ENCODE results near the gene OR4K2. TPM values are rescaled to one million over a fixed set of nuclear protein-coding genes. Genes with fewer than 3 reads are reported as not detected.
"Not testable (repeated sequence)": the region's sequence is repeated elsewhere in the genome, so short reads cannot be mapped to it uniquely, and the experiment has no call there.

The OR4K2 gene, protein sequence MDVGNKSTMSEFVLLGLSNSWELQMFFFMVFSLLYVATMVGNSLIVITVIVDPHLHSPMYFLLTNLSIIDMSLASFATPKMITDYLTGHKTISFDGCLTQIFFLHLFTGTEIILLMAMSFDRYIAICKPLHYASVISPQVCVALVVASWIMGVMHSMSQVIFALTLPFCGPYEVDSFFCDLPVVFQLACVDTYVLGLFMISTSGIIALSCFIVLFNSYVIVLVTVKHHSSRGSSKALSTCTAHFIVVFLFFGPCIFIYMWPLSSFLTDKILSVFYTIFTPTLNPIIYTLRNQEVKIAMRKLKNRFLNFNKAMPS
- total RNA-seq (ENCODE audit: unreplicated experiment) = not detected
- long read RNA-seq = 0 reads

DNA sequence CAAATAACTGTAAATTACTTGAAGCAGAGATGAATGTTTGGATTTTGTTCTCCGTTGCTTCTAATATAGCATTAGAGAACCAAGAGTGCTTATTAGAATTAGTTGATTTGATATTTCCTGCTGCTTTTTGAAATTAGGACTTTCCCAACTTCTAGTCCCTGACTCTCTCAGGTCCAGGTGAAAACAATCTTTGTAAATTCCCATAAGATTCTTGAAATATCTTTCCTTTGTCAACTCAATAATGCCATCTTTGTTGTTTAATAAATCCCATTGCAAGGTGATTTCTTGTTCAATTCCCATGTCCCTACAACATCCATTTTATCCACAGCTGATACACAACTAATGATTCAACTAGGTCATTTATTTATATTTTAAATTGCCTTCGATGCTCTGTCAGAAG, at the start of gene OR4K2:
OR4K2 (plus strand) TSS at position 301 of the 400 bp plus-strand sequence. CDS start 1,126 bp downstream, outside the sequence.
- no peaks in the 10 kb centered on the region for H3K4me1 Mint-ChIP-seq (ENCODE audit: low read depth, unreplicated experiment)
- no peaks in the 10 kb centered on the region for H3K27me3 Mint-ChIP-seq (ENCODE audit: unreplicated experiment)
- no peak within 1 kb of the TSS for H3K27ac Mint-ChIP-seq (ENCODE audit: unreplicated experiment)
- H3K4me3 Mint-ChIP-seq (ENCODE audit: unreplicated experiment) = no peak within 1 kb of the TSS
- H3K9me3 Mint-ChIP-seq (ENCODE audit: unreplicated experiment) = peaks cover 12% of the 10 kb centered on the region
- no peaks in the 10 kb centered on the region for H3K36me3 Mint-ChIP-seq (ENCODE audit: unreplicated experiment)
- TF ChIP-seq, protein P1, sequence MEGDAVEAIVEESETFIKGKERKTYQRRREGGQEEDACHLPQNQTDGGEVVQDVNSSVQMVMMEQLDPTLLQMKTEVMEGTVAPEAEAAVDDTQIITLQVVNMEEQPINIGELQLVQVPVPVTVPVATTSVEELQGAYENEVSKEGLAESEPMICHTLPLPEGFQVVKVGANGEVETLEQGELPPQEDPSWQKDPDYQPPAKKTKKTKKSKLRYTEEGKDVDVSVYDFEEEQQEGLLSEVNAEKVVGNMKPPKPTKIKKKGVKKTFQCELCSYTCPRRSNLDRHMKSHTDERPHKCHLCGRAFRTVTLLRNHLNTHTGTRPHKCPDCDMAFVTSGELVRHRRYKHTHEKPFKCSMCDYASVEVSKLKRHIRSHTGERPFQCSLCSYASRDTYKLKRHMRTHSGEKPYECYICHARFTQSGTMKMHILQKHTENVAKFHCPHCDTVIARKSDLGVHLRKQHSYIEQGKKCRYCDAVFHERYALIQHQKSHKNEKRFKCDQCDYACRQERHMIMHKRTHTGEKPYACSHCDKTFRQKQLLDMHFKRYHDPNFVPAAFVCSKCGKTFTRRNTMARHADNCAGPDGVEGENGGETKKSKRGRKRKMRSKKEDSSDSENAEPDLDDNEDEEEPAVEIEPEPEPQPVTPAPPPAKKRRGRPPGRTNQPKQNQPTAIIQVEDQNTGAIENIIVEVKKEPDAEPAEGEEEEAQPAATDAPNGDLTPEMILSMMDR (IDR thresholded peaks at IDR 0.05; ENCODE audit: partially characterized antibody, unreplicated experiment) = no peak
- DNase-seq = no peak

DNA sequence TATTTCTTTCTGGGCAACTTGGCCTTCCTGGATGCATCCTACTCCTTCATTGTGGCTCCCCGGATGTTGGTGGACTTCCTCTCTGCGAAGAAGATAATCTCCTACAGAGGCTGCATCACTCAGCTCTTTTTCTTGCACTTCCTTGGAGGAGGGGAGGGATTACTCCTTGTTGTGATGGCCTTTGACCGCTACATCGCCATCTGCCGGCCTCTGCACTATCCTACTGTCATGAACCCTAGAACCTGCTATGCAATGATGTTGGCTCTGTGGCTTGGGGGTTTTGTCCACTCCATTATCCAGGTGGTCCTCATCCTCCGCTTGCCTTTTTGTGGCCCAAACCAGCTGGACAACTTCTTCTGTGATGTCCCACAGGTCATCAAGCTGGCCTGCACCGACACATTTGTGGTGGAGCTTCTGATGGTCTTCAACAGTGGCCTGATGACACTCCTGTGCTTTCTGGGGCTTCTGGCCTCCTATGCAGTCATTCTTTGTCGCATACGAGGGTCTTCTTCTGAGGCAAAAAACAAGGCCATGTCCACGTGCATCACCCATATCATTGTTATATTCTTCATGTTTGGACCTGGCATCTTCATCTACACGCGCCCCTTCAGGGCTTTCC, 47.2 kb upstream of the OR4K2 start:
- H3K27me3 Mint-ChIP-seq (ENCODE audit: unreplicated experiment); H3K36me3 Mint-ChIP-seq (ENCODE audit: unreplicated experiment); H3K9me3 Mint-ChIP-seq (ENCODE audit: unreplicated experiment); DNase-seq; H3K4me3 Mint-ChIP-seq (ENCODE audit: unreplicated experiment); H3K27ac Mint-ChIP-seq (ENCODE audit: unreplicated experiment); H3K4me1 Mint-ChIP-seq (ENCODE audit: low read depth, unreplicated experiment): not testable (repeated sequence)

DNA sequence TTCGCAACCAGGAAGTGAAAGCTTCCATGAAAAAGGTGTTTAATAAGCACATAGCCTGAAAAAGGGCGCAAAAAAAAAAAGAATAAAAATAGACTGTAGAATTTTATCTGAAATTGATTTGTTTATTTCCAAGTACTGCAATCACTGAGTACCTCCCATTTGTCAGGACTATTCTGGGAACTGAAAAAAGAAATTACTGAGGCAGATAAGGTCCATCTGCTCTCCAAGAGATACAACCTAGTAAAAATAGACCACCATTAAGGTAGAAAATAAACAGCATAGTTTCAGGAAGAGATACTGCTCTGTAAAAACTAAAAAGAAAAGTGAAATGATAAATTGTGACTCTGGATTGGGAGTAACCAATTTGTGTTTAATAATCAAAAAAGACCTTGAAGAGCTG, 46.6 kb upstream of the OR4K2 start:
- Mint-ChIP-seq H3K27me3 (ENCODE audit: unreplicated experiment) (no peaks in the 10 kb centered on the region), H3K27ac (ENCODE audit: unreplicated experiment) (no peak overlapping the region), H3K4me3 (ENCODE audit: unreplicated experiment) (no peak overlapping the region), H3K4me1 (ENCODE audit: low read depth, unreplicated experiment) (no peaks in the 10 kb centered on the region), H3K9me3 (ENCODE audit: unreplicated experiment) (no peaks in the 10 kb centered on the region), H3K36me3 (ENCODE audit: unreplicated experiment) (peaks cover under 1% of the 10 kb centered on the region)
- no peak for DNase-seq
- TF ChIP-seq, protein P1 (IDR thresholded peaks at IDR 0.05; ENCODE audit: partially characterized antibody, unreplicated experiment) = no peak

DNA sequence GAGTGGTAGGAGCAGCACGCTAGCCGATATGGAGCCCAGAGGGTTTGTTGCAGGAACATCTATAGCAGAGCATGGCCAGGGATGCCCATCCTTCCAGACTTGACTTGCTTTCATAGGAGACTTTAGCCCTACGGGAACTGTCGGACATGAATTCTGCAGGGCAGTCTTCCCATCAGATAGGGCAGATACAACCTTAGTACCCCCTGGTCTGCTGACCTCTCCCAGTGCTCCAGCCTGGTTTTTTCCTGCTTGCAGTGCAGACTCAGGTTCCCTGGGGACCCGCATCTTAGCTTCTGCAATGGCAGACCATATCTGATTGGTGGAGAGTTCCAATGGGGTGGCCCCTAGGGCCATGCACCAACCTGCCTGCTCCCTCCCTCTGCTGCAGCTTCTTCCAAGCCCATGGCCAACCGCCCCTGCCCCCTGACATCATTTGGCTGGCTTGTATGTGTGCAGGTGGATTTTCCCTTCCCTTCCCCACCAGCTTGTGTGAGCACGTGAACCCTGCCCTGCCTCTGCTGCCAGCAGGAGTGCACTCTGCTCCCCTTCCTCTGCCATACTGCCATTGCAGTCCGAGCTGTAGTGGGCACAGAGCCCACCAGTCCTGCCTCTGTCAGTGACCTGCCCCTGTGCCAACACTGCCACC, 40.6 kb upstream of the OR4K2 start:
- H3K27ac Mint-ChIP-seq (ENCODE audit: unreplicated experiment); DNase-seq; H3K4me3 Mint-ChIP-seq (ENCODE audit: unreplicated experiment); H3K9me3 Mint-ChIP-seq (ENCODE audit: unreplicated experiment); H3K36me3 Mint-ChIP-seq (ENCODE audit: unreplicated experiment); H3K27me3 Mint-ChIP-seq (ENCODE audit: unreplicated experiment); H3K4me1 Mint-ChIP-seq (ENCODE audit: low read depth, unreplicated experiment): not testable (repeated sequence)

DNA sequence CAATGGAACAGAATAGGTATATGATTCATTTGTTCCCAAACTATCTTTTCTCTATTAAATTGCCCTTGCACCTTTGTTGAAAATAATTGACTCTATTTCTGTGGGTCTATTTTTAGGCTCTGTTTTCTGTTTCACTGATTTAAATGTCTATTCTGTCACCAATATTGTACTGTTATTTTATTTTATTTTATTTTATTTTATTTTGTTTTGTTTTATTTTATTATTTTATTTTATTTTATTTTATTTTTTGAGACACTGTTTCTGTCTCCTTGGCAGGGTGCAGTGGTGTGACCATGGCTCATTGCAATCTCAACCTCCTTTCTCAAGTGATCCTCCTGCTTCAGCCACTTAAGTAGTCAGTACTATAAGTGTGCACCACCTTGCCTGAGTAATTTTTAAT, 36.5 kb upstream of the OR4K2 start:
- no peak for DNase-seq
- Mint-ChIP-seq H3K4me3 (ENCODE audit: unreplicated experiment) (no peak overlapping the region), H3K4me1 (ENCODE audit: low read depth, unreplicated experiment) (no peaks in the 10 kb centered on the region), H3K36me3 (ENCODE audit: unreplicated experiment) (peaks cover 2% of the 10 kb centered on the region), H3K27me3 (ENCODE audit: unreplicated experiment) (peaks cover 3% of the 10 kb centered on the region), H3K27ac (ENCODE audit: unreplicated experiment) (no peak overlapping the region), H3K9me3 (ENCODE audit: unreplicated experiment) (peaks cover 2% of the 10 kb centered on the region)
- TF ChIP-seq, protein P1 (IDR thresholded peaks at IDR 0.05; ENCODE audit: partially characterized antibody, unreplicated experiment) = no peak

DNA sequence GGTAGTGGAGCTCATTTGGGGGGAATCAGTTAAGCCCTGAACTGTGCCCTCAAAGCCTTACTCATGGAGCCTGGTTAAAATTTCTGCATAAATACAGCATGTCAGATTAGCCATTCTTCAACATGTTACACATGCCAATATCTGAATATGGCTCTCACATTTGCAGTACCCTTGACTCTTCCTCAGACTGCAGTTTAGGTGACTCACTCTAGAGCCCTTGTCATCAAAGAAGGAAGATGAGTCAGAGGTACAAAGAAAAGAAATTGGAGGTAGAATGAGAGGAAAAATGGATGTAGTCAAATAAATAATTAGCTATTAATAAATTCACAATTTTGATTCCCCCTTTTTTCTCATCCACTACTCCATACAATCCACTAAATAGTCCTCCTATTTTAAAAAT, 23.6 kb upstream of the OR4K2 start:
- Mint-ChIP-seq H3K36me3 (ENCODE audit: unreplicated experiment) (peaks cover 9% of the 10 kb centered on the region), H3K27ac (ENCODE audit: unreplicated experiment) (no peak overlapping the region), H3K27me3 (ENCODE audit: unreplicated experiment) (no peaks in the 10 kb centered on the region)

DNA sequence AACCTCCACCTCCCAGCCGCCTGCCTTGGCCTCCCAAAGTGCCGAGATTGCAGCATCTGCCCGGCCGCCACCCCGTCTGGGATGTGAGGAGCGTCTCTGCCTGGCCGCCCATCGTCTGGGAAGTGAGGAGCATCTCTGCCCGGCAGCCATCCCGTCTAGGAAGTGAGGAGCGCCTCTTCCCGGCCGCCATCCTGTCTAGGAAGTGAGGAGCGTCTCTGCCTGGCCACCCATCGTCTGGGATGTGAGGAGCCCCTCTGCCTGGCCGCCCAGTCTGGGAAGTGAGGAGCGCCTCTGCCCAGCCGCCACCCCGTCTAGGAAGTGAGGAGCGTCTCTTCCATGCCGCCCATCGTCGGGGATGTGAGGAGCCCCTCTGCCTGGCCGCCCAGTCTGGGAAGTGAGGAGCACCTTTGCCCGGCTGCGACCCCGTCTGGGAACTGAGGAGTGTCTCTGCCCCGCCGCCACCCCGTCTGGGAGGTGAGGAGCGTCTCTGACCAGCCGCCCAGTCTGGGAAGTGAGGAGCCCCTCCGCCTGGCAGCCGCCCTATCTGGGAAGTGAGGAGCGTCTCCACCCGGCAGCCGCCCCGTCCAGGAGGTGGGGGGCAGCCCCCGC, 8.8 kb upstream of the OR4K2 start:
- H3K4me3 Mint-ChIP-seq (ENCODE audit: unreplicated experiment); H3K27ac Mint-ChIP-seq (ENCODE audit: unreplicated experiment); DNase-seq; H3K4me1 Mint-ChIP-seq (ENCODE audit: low read depth, unreplicated experiment); H3K36me3 Mint-ChIP-seq (ENCODE audit: unreplicated experiment); H3K27me3 Mint-ChIP-seq (ENCODE audit: unreplicated experiment): not testable (repeated sequence)
- H3K9me3 Mint-ChIP-seq (ENCODE audit: unreplicated experiment) = peaks cover 12% of the 10 kb centered on the region

More for the DNA sequence above, 23.6 kb upstream of the OR4K2 start:
- no peaks in the 10 kb centered on the region for H3K4me1 Mint-ChIP-seq (ENCODE audit: low read depth, unreplicated experiment)
- H3K4me3 Mint-ChIP-seq (ENCODE audit: unreplicated experiment) = no peak overlapping the region
- peaks cover 16% of the 10 kb centered on the region for H3K9me3 Mint-ChIP-seq (ENCODE audit: unreplicated experiment)
- TF ChIP-seq, protein P1 (IDR thresholded peaks at IDR 0.05; ENCODE audit: partially characterized antibody, unreplicated experiment) = no peak
- DNase-seq = no peak

Measured in glutamatergic neuron (in vitro differentiated cells).